Stimulated activated memory B cell treated with anti-CD40 and anti-IgM and Interleukin-4, amounts not matched to agents 10 μg/mL and 1 μg/mL and 100 μg/mL, for 72 hours (primary cell): Measurements from ENCODE around the gene EHF.
A peak's percentile ranks its signal among the peaks of the same experiment; 100 is the strongest.

Source experiments
- ATAC-seq: fragments of 150-1000 bp; cut with Tn5 transposase; 2 replicates; pipeline ENCODE4 v1.10.0; 2021
- H3K27ac Mint-ChIP-seq: one replicate; pipeline ENCODE4 v1.8.0; 2022; ENCODE audit warnings: mild to moderate bottlenecking, mixed read lengths
- H3K27me3 Mint-ChIP-seq: one replicate; pipeline ENCODE4 v1.8.0; 2022; ENCODE audit warnings: mixed read lengths
- H3K36me3 Mint-ChIP-seq: one replicate; pipeline ENCODE4 v1.8.0; 2022; ENCODE audit warnings: mixed read lengths
- H3K4me1 Mint-ChIP-seq: one replicate; pipeline ENCODE4 v1.8.0; 2022; ENCODE audit warnings: mixed read lengths
- H3K4me3 Mint-ChIP-seq: one replicate; pipeline ENCODE4 v1.8.0; 2022; ENCODE audit warnings: mild to moderate bottlenecking, moderate library complexity, mixed read lengths
- H3K9me3 Mint-ChIP-seq: one replicate; pipeline ENCODE4 v1.8.0; 2022; ENCODE audit warnings: mixed read lengths

The EHF gene

DNA sequence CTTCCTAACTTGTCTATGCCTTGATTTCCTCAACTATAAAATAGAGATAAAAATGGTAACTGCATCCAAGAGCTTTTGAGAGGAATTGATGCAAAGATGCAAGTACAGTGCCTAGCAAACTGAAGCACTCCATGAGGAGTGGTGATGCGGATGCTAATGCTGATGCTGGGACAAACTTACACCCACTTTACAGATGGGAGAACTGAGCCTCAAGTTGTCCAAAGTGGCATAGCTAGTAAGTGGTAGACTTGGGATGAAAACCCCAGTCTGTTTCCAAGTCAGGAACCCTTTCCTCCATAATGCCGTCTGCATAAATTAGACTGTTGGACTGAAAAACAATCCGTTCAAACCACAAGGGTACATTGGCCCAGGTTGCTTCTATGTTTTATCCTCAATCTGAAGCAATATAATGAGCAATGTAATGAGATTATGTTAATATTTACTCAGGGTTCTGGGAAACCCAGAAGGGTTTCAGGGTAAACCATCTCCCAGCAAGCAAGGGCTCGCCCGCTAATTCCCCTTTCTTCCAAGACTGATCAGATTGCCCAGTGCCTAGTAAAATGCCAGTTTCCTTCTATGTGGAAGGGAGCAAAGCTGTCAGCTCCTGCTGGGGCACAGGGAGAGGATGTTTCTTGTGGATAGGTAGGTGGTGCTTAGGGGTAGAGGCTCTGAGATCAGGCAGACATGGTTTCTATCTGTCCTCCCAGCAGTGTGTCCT is 10.4 kb upstream of the EHF start:
- Mint-ChIP-seq H3K27ac (no peak overlapping the region), H3K4me3 (no peak overlapping the region), H3K9me3 (no peaks in the 10 kb centered on the region), H3K36me3 (no peaks in the 10 kb centered on the region), H3K4me1 (peaks cover 48% of the 10 kb centered on the region), H3K27me3 (no peaks in the 10 kb centered on the region)
- ATAC-seq = no peak

DNA sequence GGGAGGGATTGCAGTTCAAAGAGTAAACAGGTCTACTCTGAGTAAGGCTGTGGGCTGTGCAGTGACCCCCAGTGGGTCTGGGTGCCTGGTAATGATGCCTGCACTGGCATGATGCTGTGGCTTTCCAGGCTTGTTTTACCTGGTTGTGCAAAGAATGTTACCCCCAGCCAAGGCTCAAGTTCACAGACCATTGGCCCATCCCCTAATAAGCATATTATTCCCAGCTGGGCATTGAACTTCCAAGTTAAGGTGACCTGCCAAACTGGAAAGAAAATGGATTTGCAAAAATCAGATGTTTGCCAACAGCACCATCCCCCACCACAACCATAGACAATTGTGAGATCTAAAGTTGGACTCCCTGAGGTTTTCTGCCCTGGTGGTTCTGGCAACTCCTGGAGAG is 7.9 kb upstream of the EHF start:
- Mint-ChIP-seq H3K36me3 (no peaks in the 10 kb centered on the region), H3K4me3 (no peak overlapping the region), H3K9me3 (no peaks in the 10 kb centered on the region), H3K27me3 (no peaks in the 10 kb centered on the region), H3K4me1 (peaks cover 39% of the 10 kb centered on the region), H3K27ac (peak overlapping the region; percentile 80)
- ATAC-seq = peak; percentile 35

DNA sequence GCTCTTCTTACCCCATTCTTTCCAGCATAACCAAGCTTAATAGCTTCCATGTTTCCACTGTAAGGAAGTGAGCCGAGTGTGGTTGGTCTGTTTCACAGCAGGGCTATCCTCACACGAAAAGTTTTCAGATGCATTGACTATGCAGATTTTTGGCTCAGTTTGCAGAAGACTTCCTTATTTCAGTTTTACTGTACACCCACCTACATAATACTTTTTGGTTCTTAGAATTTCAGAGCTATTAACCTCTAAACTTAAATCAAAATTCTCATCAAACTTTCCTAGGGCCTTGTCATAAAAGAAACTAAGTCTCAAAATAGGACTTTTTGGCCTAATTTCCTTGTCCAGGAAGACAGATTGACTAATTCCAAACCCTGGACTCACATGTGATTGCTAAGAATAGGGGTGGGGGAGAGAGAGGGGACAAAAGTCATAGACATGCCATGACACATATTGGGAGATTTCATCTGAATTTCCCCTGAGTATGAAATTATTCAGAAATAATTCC is 7.3 kb upstream of the EHF start:
- Mint-ChIP-seq H3K4me3 (peak overlapping the region; percentile 9), H3K9me3 (no peaks in the 10 kb centered on the region), H3K27me3 (no peaks in the 10 kb centered on the region), H3K4me1 (peaks cover 39% of the 10 kb centered on the region), H3K27ac (peak overlapping the region; percentile 80), H3K36me3 (no peaks in the 10 kb centered on the region)
- ATAC-seq = peak; percentile 90

DNA sequence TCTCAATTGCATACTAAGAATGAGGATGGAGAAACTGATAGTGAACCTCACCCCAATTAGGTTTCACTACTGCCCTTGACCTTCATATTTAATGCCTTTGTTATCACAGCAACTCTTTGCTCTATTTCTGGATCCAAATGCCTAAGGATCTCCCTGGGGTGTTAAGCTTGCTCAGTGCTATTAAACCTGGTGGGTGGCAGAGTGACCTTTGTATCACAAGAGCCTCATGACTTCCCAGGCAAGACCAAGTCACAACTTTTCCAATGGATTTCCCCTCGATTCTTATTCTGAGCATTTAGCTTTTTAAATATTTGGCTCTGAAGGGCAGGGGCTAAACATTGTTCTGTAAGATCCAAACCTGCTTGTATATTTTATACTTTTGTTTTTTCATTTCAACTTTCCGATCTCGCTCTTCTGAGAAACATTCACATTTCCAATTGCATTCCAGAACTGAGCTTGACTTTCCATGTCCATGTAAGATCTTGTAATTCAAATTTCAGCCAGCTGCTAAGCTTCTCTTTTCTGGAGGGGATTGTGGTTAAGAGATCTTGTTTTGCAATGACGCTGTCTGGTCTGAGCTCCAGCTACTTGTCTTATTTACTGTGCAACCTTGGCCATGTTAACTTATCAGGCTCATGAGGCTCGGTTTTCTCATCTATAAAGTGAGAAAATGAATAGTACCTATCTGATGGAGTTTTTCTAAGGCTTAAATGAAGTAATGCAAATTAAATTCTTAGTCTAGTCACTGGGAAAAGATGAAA is 6.4 kb upstream of the EHF start:
- peak; percentile 74 for ATAC-seq
- Mint-ChIP-seq H3K36me3 (no peaks in the 10 kb centered on the region), H3K27me3 (no peaks in the 10 kb centered on the region), H3K4me1 (peaks cover 44% of the 10 kb centered on the region), H3K9me3 (no peaks in the 10 kb centered on the region), H3K4me3 (peak overlapping the region; percentile 52), H3K27ac (peak overlapping the region; percentile 80)

DNA sequence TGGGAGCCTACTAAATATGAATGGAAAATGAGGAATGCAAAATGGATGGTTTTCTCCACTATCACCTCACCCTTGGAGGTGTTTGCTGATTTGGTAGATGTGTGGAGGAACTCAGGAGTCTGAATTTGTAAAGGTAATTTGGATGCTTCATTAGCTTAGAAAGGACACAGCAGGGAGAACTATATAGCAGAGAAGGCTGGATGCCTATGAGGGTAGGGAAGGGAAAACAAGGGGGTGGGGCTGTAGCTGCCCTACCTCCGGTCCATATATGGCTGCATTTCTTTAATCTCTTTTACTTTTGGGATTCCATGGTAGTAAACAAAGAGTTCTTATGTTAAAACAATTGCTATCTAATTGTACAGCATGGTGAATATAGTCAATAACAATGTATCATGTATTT is 4.8 kb upstream of the EHF start:
- Mint-ChIP-seq H3K4me3 (no peak overlapping the region), H3K4me1 (peaks cover 60% of the 10 kb centered on the region), H3K27me3 (no peaks in the 10 kb centered on the region), H3K36me3 (no peaks in the 10 kb centered on the region), H3K27ac (no peak overlapping the region), H3K9me3 (no peaks in the 10 kb centered on the region)
- no peak for ATAC-seq

DNA sequence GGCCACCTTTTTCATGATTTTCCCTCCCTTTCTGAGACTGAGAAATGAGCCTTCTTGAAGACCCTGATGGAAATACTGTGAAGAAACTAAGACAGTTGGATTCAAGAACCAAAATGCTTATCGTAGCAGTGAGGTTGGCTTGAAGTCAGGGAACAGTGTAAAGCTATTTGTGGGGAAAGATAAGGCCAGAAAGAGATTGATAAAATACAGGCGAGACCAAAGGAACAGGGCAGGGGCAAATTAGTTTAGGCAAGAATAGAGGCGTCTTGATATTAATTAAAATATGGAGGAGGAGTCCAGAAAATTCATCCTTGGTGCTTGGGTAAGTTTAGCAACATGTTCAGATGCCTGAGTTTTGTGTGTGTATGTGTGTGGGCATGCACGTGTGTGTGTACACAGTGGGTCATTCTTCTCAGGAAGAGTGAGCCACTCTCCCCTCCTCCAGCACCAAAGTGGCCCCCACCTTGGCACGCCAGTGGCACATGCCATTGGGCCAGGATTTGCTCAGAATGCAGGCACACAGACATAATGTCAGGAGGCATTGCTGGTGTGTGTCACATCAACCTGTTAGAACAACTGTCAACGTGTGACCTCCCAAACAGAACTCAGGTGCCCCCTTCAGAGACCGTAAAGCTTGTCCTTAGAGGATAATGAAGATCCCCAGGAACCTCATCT is 3.9 kb upstream of the EHF start:
- no peaks in the 10 kb centered on the region for H3K9me3 Mint-ChIP-seq
- H3K27ac Mint-ChIP-seq = no peak overlapping the region
- H3K4me3 Mint-ChIP-seq = no peak overlapping the region
- ATAC-seq = no peak
- peaks cover 66% of the 10 kb centered on the region for H3K4me1 Mint-ChIP-seq
- no peaks in the 10 kb centered on the region for H3K27me3 Mint-ChIP-seq
- no peaks in the 10 kb centered on the region for H3K36me3 Mint-ChIP-seq

DNA sequence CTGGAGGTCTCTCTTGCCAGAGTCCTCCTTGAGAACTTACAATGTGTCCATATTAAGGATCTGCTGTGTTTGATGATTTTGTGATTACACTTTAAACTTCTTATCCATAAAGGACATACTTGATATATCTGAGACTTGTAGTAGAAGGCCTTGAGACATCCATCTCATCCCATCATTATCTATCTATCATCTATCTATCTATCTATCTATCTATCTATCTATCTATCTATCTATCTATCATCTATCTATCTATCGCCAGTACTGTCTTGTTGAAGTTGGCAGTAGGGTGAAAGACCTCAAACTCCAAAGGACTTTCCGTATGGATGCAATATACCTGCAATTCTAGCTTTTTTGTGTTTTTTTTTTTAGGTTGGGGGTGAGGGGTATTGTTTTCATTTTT is 2.5 kb upstream of the EHF start:
- Mint-ChIP-seq H3K4me3 (no peak overlapping the region), H3K27me3 (no peaks in the 10 kb centered on the region), H3K36me3 (no peaks in the 10 kb centered on the region), H3K4me1 (peaks cover 57% of the 10 kb centered on the region), H3K27ac (peak overlapping the region; percentile 57), H3K9me3 (no peaks in the 10 kb centered on the region)
- ATAC-seq = no peak

DNA sequence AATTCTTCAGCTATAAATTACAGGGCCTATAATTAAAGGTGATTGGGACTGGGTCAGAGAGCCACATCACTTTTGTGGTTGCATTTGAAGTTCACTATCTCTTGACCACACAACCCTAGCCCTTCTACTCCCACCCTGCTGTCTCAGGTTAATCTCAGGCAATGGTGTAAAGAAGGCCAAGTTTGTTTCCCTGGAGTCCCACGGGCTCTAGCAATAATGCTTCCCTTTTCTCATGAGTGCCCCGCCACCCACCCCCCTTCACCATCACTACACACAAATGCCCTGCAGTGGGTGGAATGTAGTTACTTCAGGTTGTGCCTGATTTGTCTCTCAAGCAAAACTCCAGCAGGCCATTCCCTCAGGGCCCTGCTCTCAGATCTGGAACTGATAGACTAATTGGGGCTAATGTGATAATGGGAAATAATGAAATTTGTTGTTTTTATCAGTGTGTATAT is 1.8 kb upstream of the EHF start:
- Mint-ChIP-seq H3K27ac (no peak overlapping the region), H3K4me3 (no peak overlapping the region), H3K36me3 (no peaks in the 10 kb centered on the region), H3K9me3 (no peaks in the 10 kb centered on the region), H3K4me1 (peaks cover 58% of the 10 kb centered on the region), H3K27me3 (no peaks in the 10 kb centered on the region)
- ATAC-seq = no peak

DNA sequence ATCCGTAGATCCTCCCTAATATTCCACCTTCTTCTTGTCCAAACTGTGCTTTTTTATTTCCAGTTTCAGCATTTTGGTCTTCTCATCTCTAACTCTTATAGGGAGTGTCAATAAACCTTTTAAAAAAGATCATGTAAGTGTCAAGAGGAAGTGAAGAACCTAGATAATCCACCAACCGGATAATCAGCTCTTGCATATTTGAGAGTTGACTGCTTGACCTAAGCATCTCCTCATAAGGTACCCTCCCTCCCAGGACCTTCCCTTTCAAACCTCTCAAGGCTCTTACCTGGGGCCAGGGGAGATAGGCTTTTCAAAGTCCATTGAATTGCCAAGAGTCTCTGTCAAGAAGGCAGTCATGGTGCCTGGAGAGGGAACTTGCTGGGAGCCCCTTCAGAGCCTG is 691 bp upstream of the EHF start:
- no peak overlapping the region for H3K4me3 Mint-ChIP-seq
- no peak for ATAC-seq
- peaks cover 56% of the 10 kb centered on the region for H3K4me1 Mint-ChIP-seq
- H3K27me3 Mint-ChIP-seq = peaks cover 2% of the 10 kb centered on the region
- no peaks in the 10 kb centered on the region for H3K9me3 Mint-ChIP-seq
- H3K36me3 Mint-ChIP-seq = no peaks in the 10 kb centered on the region
- H3K27ac Mint-ChIP-seq = peak overlapping the region; percentile 48

DNA sequence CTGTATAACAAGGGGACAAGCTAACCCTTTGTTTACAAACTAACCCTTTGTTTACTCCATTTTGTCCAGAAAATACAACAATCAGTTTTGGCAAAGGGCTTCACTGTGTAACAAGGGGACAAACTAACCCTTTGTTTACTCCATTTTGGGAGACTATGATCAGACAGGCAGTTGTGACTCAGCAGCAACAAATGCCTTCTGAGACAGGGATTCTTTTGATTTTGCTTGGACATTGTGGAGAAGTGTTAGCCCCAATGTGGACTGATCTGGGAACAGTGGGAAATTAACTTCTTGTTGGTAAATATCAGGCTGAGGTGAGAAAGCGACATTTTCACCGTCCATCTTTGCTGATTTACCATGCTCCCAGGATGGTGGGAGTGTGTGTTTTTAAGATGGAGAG is 983 bp downstream of the EHF start:
- no peak for ATAC-seq
- H3K36me3 Mint-ChIP-seq = no peaks in the 10 kb centered on the region
- H3K27ac Mint-ChIP-seq = no peak overlapping the region
- H3K4me3 Mint-ChIP-seq = no peak overlapping the region
- H3K9me3 Mint-ChIP-seq = no peaks in the 10 kb centered on the region
- H3K4me1 Mint-ChIP-seq = peaks cover 66% of the 10 kb centered on the region
- peaks cover 19% of the 10 kb centered on the region for H3K27me3 Mint-ChIP-seq

DNA sequence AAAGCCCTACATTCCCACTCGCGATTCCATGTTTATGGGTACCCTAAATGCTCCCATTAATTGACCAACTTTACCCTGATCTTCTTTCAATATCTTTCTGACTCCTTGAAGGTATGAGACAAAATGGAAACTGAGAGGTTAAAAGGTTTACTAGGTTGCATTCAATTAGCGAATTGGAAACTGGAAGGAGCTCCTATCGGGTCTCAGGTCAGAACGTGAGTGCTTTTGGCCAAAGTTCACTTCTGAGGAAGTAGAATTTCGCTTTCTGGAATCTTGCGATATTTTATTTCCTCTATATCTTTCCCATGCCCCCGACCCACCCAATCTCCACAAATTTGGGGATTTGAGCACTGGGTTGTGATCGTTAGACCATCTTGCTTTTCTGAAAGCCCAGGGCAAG is 2.6 kb downstream of the EHF start:
- H3K4me3 Mint-ChIP-seq = peak overlapping the region; percentile 61
- H3K9me3 Mint-ChIP-seq = no peaks in the 10 kb centered on the region
- H3K27me3 Mint-ChIP-seq = peaks cover 23% of the 10 kb centered on the region
- H3K4me1 Mint-ChIP-seq = peaks cover 70% of the 10 kb centered on the region
- peak overlapping the region; percentile 72 for H3K27ac Mint-ChIP-seq
- ATAC-seq = no peak
- no peaks in the 10 kb centered on the region for H3K36me3 Mint-ChIP-seq

DNA sequence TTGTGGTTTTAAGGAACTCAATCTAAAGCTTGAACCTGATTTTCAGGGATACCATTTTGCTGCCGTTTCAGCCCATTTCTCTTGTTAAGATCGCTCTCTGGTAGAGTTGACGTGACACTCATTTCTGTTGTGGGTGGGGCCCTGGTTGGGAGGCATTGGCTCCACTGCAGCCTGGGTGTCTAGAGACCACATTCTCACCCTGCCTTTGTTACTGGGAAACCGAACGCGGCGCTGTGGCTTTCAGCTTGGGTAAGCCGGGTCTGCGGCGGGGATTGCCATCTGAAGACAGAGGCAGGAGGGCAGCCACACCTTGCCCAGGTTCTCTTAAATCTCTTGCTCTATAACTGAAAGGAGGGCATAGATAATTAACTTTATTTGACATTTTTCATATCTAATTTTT is 3.2 kb downstream of the EHF start:
- peaks cover 23% of the 10 kb centered on the region for H3K27me3 Mint-ChIP-seq
- peak overlapping the region; percentile 61 for H3K4me3 Mint-ChIP-seq
- peak overlapping the region; percentile 72 for H3K27ac Mint-ChIP-seq
- H3K4me1 Mint-ChIP-seq = peaks cover 69% of the 10 kb centered on the region
- ATAC-seq = peak; percentile 97
- H3K36me3 Mint-ChIP-seq = no peaks in the 10 kb centered on the region
- H3K9me3 Mint-ChIP-seq = no peaks in the 10 kb centered on the region

DNA sequence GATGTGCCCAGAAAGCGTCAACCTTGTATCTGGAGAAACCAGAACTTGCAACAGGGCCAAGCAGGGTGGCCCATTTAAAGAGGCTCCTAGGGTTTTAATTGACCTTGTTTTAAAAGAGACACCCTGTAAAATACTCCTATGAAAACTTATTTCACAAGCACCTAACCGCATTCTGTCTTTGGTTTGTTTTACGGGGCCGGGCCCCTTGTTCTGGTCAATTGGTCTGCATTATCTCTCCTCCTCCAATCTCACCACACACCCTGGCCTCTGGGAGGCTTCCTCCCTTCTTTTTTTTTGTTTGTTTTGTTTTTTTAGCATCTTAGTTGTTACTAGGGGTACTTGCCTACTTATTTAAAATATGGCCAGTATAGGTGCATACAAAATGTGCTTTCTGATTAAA is 4.7 kb downstream of the EHF start:
- Mint-ChIP-seq H3K27me3 (peaks cover 23% of the 10 kb centered on the region), H3K9me3 (no peaks in the 10 kb centered on the region), H3K4me3 (no peak overlapping the region), H3K4me1 (peaks cover 54% of the 10 kb centered on the region), H3K27ac (no peak overlapping the region), H3K36me3 (no peaks in the 10 kb centered on the region)
- ATAC-seq = no peak

DNA sequence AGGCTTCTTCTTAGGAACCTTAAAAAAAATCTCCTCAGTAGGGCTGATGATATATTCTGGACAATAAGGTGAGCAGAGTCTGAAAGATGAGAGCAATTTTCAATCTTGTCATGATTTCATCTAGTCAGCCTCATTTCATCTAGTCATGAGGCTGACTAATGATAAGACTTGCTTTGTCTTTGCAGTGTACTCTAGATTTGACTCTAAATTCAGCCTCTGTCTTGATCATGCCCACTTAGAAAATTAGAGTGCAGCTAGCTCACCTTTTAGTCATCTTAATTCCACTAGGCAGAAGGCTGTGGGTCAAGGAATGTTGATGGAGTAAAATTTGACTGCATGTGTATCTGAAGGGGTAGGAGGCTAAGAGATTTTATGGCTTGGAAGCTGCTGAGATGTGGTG is 5.5 kb downstream of the EHF start:
- H3K4me3 Mint-ChIP-seq = no peak overlapping the region
- no peaks in the 10 kb centered on the region for H3K9me3 Mint-ChIP-seq
- ATAC-seq = no peak
- no peaks in the 10 kb centered on the region for H3K36me3 Mint-ChIP-seq
- H3K27ac Mint-ChIP-seq = peak overlapping the region; percentile 13
- peaks cover 23% of the 10 kb centered on the region for H3K27me3 Mint-ChIP-seq
- H3K4me1 Mint-ChIP-seq = peaks cover 46% of the 10 kb centered on the region

DNA sequence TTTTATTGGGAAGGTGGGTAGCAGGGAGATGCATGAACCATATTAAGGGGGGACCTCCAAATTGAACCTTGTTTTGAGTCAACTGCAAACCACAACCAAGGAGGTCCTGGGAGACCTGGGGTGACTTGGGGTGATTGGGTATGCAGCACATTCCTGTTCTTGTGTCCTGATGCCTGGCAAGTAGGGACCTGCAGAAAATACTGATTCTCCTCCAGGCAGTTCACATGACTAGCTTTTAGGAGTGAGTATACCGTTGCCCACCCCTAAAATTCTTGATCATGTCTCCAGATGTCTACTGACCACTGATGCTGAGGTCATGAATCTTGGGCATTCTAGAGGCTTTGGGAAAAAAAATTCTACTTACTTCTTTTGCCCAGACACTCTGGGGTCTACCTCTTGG is 6.3 kb downstream of the EHF start:
- Mint-ChIP-seq H3K4me3 (no peak overlapping the region), H3K9me3 (no peaks in the 10 kb centered on the region), H3K27ac (no peak overlapping the region), H3K4me1 (peaks cover 41% of the 10 kb centered on the region), H3K27me3 (peaks cover 23% of the 10 kb centered on the region), H3K36me3 (no peaks in the 10 kb centered on the region)
- no peak for ATAC-seq
